GM19467 (cell line): ENCODE data around the gene TXNDC11.

Experiments
- ATAC-seq: cut with Tn5 transposase; IDR thresholded peaks from one replicate; pipeline ENCODE4 v1.9.1; 2021; ENCODE audit warnings: mild to moderate bottlenecking, moderate library complexity; ENCODE audit not compliant: unreplicated experiment

TXNDC11 gene

DNA sequence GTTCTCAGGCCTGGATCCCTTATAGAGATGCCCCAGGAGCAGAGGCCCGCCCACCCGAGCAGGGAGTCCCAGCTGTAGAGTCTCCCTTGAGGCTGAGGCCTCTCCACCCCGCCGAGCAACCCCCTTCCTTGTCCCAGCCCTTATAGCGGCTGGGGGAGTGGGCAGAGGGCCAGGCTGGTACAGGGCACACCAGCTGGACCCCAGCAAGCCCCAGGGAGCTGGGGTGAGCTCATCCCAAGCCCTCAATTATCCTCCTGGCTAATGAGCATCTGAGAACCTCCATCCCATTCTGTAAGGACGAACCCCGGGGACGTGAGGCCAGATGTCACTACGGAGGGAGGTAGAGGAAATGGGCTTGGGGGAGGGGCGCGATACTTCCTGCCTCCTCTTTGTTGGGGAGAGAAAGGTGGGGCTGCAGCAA lies 77.6 kb downstream of the TXNDC11 start:
- ATAC-seq = no peak

GRCh38 chr16:11662582-11662981 lies 80.1 kb downstream of the TXNDC11 start:
- no peak for ATAC-seq

- ATAC-seq = no peak
These were observed 82.1 kb downstream of the TXNDC11 start for GRCh38 chr16:11660565-11660964.

DNA sequence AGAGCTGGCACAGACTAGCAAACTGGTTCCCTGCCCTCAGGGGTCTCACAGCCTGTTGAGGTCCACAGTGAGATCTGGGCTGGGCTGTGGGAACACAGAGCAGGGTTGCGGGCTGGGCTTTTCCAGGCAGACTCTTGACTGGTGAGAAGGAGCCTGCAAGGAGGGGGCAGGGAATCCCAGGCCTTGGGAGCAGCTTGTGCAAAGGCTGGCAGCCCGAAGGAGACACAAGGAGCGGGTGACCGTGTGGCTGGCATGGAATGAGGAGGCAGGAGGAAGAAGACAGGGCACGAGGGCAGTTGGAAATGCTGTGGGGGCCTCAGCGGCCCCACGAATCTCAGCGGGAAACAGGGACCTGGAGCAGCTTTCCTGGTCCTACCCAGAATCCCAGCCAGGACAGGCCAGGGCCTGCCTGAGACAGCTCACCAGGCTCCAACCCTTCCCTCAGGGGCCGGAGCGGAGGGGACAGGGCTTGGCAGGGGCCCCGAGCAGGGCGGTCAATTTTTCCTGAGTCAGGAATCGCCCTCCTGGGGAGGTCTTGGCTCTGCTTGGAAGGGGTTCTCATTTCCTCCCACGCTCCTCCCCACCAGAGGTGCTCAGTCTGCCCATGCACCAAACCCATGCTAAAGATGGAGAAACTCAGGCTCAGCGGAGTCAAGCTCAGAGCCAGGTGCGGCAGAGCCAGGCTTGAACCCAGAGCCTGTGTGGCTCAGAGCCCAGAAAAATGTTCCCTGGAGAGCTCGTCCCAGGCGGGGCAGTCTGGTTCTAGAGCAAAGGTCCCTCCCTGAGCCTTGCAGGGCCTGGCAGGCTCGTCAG lies 83.6 kb downstream of the TXNDC11 start:
- ATAC-seq = no peak

DNA sequence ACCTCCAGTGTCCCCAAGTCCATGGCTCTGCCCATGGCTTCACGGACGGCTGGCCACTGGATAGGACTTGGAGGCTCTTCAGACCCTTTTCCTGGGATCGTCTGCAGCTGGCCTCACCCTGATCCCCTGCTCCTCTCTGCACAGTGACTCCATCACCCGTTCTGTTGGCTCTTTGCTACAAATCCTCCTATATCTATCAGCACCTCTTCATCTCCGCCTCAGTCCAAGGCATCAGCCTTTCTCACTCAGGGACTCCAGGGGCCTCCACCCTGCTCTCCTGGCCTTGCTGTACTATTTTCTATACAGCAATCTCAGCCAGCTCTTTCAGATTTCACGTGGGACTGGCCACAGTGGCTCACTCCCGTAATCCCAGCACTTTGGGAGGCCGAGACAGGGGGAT lies 85.1 kb downstream of the TXNDC11 start:
- ATAC-seq = no peak

DNA sequence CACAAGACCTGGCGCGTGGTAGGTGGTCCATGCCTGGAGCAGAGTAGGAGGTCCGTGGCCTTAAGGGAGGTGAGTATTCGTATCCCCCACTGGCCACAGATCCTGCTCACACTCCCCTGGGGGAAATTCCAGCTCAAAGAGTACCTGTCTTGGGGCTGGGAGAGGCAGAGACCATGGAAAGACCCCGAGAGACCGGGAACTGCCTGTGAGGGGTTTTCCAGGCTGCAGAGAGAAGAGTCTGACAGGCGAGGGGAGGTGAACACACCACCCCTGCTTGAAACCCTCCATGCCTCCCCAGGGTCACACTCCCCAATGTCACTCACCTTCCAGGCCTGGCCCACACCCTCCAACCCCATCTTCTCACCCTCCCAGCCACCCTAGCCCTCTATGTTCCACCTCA lies 87.0 kb downstream of the TXNDC11 start:
- no peak for ATAC-seq

DNA sequence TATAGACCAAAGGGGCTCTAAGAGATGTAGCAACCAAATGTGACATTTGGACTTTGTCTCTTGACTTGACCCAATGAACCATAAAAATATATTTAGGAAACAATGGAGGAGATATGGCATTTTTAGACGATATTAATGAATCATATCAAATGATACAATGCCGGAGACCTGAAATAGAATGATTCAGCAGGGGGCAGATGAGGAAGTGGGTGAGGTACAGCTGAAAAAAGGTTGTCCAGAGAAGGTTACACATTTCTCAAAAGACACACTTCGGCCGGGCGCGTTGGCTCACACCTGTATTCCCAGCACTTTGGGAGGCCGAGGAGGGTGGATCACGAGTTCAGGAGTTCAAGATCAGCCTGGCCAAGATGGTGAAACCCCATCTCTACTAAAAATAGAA lies 90.9 kb downstream of the TXNDC11 start:
- no peak for ATAC-seq

GRCh38 chr16:11650641-11651591 lies 91.7 kb downstream of the TXNDC11 start:
- no peak for ATAC-seq

- no peak for ATAC-seq
These were observed 93.4 kb downstream of the TXNDC11 start for GRCh38 chr16:11649276-11649675.

DNA sequence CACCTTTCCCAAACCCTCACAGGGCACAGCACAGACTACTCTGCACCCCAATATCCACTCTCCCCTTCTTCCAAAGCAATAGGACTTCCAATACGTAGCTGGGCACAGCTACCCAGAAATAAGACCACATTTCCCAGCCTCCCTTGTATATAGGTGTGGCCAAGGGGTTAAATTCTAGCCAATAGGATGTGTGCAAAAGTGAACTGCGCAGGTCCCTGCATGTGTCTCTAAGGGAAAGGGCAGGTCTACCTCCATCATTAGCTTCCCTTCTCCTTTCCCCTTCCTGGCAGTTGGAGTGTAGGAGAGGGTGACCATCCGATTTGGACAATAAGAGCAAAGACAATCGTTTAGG lies 99.9 kb downstream of the TXNDC11 start:
- ATAC-seq = no peak

GRCh38 chr16:11640987-11641817 lies 101.5 kb downstream of the TXNDC11 start:
- ATAC-seq = no peak

DNA sequence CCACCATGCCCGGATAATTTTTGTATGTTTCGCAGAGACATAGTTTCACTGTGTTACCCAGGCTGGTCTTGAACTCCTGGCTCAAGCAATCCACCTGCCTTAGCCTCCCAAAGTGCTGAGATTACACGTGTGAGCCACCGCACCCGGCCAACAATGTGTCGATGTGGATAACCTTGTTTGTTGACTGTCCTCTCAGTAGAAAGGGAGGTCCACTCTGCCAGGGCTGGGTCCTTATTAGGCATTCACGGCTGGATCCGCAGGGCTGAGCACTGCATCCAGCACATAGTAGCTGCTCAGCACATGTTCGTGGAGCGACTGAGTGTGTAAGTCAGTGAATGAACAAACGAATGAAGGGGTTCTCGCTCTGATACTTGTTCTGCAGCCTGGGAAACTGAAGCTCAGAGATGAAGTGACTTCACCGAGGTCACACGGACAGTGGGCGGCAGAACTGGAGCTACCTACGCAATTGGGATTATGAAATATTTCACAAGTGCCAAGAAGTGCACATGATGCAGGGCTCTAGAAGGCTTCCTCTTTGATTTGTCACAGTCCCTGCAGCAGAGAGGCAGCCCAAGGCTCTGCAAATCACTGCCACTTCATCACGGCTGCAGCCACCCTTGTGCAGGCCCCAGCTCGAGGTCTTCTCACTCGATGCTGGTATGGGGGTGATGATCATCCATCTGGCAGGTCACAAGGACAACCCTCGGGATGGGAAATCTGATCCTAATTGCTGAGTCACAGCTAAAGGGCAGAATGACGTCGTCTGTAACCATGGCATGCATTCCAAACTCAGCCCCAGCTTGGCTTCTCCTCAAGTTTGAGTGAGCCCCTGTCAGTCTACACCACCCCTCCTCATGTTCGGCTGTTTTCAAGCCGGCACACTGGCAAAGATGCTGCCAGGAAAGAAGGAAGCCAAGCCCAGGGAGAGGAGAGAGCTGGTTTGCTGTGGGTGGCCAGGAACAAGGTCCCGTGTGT lies 102.4 kb downstream of the TXNDC11 start:
- no peak for ATAC-seq

GRCh38 chr16:11639008-11639562 lies 103.6 kb downstream of the TXNDC11 start:
- no peak for ATAC-seq

DNA sequence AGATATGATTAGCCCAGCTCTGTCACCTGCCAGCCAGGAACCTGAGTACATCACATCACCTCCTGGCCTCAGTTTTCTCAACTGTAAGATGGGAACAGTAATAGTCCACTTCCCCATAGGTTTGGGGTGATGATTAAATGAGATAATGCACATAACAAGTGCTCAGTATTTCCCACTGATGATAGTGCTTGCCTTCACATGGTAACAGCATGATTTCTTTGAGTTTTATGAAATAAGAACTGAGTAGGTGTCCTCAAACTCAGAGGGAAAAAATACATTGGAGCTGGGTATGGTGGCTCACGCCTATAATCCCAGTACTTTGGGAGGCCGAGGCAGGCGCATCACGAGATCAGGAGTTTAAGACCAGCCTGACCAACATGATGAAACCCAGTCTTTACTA lies 104.5 kb downstream of the TXNDC11 start:
- ATAC-seq = no peak

DNA sequence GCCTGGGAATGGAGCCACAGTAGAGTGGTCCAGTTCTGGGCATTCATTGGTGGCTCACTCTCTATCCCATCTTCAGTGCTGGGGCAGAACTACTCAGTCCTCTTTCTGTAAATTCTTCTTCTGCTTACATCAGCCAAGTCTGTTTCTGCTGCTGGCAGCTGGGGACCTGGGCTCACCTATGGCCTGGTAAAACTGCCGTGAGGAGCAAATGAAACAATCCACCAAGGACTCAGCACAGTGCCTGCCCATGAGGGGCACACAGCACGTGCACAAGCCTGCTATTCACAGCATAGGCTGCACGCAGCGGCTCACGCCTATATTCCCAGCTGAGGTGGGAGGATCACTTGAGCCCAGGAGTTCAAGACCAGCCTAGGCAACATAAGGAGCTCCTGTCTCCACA lies 105.3 kb downstream of the TXNDC11 start:
- ATAC-seq = no peak

GRCh38 chr16:11636172-11636721 lies 106.4 kb downstream of the TXNDC11 start:
- ATAC-seq = no peak

- no peak for ATAC-seq
These were observed 106.9 kb downstream of the TXNDC11 start for GRCh38 chr16:11635679-11636171.

DNA sequence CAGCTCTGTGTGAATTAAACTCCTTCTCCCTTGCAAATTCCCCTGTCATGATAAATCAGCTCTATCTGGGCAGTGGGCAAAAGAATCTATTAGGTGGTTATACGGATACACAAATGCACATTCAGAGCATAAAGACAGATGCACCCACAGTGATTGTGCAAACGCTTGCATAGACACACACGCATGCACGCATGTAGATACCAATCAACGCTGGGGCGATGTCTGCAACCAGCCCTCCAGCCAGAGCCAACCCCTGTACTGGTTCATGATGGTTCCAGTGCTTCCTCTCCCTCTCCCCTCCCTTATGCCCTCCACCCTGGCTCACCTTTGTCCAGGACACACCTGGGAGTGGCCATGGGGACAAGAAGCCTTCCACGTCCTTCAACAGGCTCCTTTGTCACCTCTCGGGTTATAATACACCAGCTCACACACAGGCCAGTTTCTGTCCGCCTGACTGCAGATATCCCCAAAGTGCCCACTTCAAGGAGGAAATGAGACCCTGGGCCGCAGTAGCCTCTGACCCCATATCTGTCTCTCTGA lies 107.5 kb downstream of the TXNDC11 start:
- ATAC-seq = no peak

DNA sequence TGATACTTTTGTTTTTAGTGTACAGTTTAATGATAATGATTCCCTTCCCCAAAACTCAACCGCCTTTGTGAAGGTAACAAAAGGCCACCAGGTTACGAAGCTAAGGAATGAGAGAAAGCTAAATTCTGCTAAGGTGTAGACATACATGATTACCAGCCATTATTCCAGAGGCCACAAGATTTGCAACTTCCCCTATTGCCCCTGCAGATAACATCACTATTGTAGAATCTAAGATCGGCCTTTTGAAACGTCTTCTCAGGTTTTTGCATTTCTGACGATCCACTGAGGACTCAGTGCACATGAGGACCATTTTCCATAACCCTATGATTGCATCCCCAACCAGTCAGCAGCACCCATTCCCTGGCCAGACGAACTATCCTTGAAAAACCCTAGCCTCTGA lies 108.3 kb downstream of the TXNDC11 start:
- no peak for ATAC-seq
